NCI-H2107 treated with DMSO at 0.1 percent for 48 hours (cell line): ENCODE results near the gene NOM1.

Source experiments
- DNase-seq: peaks from one replicate; lab custom pipeline; 2025; ENCODE audit not compliant: unreplicated experiment; lab: John Stamatoyannopoulos, UW

Gene NOM1

DNA sequence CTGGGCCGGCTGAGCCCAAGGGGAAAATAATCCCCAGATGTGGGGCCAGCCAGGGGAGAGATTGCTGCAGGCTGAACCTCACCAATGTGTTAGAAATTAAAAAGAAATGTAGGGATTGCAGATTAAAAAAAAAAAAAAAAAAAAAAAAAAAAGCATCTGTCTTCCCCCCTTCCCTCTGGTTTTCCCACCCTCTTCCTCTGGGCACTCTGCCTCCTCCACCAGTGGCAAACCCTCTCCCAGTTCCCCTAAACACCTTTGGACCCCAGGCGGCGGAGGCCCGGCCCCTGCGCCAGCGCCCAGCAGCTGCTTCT is 53.9 kb downstream of the NOM1 start:
- DNase-seq: no peak

DNA sequence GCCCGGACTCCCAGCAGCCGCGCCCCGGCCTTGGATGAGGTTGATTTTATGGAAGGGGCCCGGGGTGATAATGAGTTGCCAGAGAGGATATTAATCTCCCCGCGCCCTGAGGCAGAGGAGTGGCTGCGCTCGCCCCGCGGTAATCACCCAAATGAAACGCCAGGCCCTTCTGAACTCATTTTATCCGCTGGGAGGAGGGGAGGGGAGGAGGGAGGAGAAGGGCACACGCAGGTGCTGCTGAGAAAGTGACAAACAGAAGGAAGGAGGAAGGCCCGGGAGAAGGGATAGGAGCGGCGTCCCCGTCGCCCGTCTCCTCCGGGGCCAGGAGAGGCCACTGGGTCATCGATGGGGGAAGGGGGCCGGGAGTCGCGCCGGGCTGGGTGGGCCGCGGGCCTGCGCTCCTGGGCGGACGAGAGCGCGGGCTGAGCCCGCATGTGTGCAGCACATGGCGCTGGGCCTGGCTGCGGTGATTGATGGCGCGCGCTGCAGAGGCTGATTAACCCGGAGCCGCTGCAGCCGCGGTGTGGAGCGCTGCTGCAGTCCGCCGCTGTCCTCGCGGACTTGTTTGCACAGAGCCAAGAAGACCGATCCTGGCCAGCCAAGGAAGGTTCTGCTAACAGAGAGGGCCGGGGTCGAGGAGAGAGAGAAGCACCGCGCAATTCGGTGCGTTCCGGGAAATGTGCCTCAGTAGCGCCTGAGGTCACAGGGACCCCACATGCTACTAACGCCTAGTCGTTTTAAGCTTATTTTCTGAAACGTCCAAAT is 54.4 kb downstream of the NOM1 start:
- DNase-seq: no peak

DNA sequence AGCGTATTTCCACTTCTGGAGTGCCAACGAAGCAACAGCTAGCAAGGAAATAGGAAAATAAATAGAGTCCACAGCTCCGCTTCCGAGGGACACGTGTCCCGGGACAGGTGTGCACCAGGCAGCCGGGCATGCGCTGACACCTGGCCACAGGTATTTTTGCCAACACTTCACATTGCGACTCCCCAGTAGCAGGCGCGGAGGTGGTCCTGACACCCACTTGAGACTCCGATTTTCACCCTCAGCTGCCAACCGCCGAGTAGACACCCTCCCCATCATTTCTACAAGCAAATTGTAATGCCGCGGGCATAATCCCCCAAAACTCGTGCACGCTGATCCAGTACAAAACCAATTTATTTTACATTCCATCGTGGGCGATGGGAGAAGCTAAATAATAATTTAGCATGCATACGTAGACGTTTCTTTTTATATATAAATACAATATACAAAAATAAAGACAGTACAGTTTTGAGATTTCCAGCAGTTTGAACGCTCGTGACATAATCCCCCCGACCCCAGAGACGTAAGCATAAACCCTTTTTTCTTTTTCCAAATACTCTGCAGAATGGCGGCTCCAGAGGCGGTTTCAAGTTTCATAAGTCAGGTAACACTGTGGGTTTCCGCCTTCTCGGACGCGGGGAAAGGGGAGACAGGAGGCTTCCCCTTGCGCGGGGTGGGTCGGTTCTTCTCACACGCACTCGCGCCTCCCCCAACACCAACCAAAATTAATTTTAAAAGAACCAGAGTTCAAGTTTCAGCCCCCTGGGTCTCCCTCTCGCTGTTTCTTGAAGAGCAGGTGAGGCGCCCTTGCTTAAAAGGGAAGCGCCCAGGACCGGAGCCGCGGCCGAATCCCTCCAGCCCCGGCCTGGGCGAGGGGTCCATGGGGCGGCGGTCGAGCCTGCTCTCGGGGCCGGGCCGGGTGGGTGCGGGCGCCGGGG is 55.3 kb downstream of the NOM1 start:
- no peak for DNase-seq

DNA sequence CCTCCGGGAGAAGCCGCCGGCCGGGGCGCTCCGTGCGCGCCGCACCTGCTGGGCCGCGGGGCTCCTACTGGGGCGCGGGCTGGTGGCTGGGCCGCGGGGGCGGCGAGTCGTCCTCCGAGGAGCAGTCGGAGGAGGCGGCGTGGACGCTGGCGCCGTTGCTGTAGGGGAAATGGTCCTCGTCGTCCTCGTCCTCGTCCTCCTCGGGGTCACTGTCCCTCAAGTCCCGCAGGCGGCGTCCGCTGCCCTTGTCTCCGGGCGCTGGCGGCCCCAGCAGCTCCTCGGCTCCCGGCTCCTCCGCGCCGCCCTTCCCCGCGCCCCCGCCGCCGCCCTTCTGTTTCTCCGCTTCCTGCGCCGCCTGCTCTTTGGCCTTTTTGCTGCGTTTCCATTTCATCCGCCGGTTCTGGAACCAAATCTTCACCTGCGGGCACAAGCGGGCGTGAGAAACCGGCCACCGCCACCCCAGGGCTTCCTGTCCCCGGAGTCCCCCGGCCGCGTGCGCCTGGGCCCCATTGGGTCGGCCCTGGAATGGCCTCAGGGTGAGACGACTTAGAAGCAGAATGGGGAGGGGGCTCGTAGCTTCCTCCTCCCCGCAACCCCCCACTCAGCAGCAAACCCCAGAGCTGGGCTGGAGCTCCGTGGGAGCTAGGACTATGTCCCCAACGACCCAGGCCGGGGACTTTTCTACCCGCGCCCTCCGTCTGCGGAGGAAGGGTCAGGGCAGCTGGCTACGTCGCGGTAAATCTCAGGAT is 56.1 kb downstream of the NOM1 start:
- no peak for DNase-seq

- DNase-seq: no peak
Measured at GRCh38 chr7:157006205-157006747, 56.8 kb downstream of the NOM1 start.

GRCh38 chr7:157006829-157007469 is 57.4 kb downstream of the NOM1 start:
- no peak for DNase-seq

GRCh38 chr7:157007470-157008066 is 58.1 kb downstream of the NOM1 start:
- DNase-seq: no peak

GRCh38 chr7:157008206-157009169 is 59.0 kb downstream of the NOM1 start:
- no peak for DNase-seq

DNA sequence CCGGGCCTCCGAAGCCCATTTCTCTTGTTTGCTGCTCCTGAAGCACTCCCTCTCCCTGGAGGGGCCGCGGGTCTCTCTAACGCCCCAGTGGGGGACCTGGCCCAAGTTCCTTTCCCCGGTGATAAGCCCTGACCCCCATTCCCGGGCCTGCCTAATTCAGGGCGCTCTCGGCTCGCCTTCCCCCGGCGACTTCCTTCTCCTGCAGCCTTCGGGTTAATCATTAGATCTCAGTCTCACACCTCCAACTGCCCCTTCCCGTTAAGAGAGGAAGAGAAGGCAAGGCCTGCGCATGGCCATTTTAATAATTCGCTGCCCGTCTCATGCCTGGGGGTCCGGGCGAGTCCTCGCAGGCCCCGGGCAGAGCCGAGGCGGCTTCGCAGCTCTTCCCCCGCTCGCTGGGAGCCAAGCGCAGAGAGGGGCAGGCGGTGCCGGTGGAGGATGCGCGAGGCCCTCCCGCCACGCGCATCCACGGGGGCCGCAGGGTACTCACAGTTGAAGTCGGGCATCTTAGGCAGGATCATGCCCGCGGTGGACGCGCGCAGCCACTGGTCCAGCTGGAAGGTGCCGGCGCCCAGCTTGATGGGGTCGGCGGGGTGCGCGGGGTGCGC is 59.8 kb downstream of the NOM1 start:
- no peak for DNase-seq

DNA sequence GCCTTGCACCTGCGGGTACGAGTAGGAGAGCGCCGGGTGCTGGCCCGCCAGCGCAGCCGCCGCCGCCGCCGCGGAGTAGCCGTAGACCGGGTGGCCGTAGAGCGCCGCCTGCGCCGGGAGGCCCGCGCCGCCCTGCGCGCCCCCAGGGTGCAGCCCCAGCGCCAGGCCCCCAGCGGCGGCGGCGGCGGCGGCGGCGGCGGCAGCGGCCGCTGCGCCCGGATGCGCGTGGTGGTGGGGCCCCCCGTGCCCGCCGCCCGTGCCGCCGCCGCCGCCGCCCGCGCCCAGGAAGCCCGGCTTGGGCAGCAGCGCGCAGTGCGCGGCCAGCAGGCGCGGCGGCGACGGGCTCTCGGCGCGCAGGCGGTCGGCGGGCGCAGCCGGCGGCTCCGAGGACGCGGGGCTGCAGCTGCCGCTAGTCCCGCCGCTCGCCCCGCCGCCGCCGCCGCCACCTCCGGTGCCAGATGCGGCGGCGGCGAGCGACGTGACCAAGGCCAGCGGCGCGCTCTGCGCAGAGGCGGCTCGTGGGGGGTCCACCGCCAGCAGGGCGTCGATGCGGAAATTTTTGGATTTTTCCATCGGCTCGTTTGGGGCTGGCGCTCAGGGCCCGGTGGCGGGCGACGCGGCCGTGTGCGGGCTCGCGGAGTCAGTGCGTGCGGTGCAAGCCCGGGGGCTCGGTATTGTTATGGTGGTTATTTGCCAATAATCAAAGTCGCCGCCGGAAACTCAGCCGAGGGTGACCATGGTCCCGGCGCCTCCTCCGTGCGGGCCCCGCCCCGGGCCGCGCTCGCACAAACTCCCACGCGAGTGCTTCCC is 60.5 kb downstream of the NOM1 start:
- DNase-seq: no peak

DNA sequence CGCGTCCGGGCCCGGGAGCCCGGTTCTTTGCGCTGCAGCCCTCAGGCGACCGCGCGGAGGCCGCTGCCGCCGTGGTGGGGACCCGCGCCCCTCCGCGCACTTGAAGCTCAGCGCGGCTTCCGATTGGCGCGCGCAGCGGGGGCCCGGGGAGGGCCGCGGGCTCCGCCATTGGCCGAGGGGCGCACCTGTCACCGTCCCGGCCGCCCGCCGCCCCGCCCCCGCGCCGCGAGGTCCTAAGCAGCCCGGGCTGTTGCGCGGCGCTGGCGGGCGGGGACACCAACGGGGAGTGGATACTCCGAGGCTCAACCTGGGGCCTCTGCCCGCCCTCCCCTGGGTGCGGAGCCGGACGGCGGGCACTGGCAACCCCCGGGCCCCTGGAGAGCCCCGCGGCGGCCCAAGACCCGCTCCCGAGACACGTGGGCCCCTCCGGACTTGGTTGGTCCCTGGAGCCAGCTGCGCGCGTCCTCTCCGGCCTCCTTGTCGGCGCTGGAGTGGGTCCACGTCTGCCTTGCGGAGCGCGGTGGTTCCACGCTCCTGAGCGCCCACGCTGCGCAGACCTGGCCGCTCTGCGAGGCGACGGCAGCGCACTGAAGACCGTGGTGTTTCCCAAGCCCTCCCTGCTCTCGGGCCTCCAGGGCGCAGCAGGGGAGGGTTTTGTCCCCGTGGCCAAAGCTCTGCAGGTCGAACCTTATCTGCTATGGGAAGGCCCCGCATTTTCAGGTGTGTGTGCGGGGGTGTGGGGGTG is 61.2 kb downstream of the NOM1 start, which contains the start of gene MNX1:
TSS of gene MNX1 (minus strand) at position 76 of the 745 bp plus-strand sequence. CDS start 313 bp downstream, outside the sequence.
- peak; percentile 55 for DNase-seq

GRCh38 chr7:157011333-157012112 is 62.0 kb downstream of the NOM1 start:
- no peak for DNase-seq

- no peak for DNase-seq
Measured at GRCh38 chr7:157012113-157012547, 62.6 kb downstream of the NOM1 start.

GRCh38 chr7:157013101-157013500 is 63.6 kb downstream of the NOM1 start:
- no peak for DNase-seq

- DNase-seq: peak; percentile 33
Measured at GRCh38 chr7:157013602-157014549, 64.4 kb downstream of the NOM1 start.
